Right atrium auricular region (tissue), 2 donors: ENCODE results near the gene ACSL3. TPM values are rescaled to one million over a fixed set of nuclear protein-coding genes. Genes with fewer than 3 reads are reported as not detected.

ENCODE experiments used
- DNase-seq: peaks from one replicate; pipeline ENCODE4 v3.0.0-alpha.2; 2019; ENCODE audit warnings: low spot score
- H3K27ac ChIP-seq, 2 donors: fragments of 200-600 bp; sonication (generic); 1 replicate in 1 of 2; 2 replicates in 1 of 2; pipeline ENCODE4 v1.5.1; 2016 to 2019
- H3K27me3 ChIP-seq, 2 donors: fragments of 200-600 bp; sonication (generic); one replicate each; pipeline versions ENCODE4 v1.5.1 to v1.6.0; 2017 to 2019
- H3K36me3 ChIP-seq: fragments of 200-600 bp; sonication (generic); one replicate; pipeline ENCODE4 v1.5.1; 2016
- H3K4me1 ChIP-seq, 2 donors: fragments of 200-600 bp; sonication (generic); one replicate each; pipeline versions ENCODE4 v1.5.1 to v1.6.0; 2017 to 2019
- H3K4me3 ChIP-seq, 2 donors: fragments of 200-600 bp; sonication (generic); 1 replicate in 1 of 2; 2 replicates in 1 of 2; pipeline ENCODE4 v1.5.1; 2017 to 2019; ENCODE audit warnings: mild to moderate bottlenecking in 1 of 2, moderate library complexity in 1 of 2
- H3K9me3 ChIP-seq, 2 donors: fragments of 200-600 bp; sonication (generic); one replicate each; pipeline ENCODE4 v1.5.1; 2019
- total RNA-seq, 2 donors: library from RNA; depleted of rRNA; stranded (reverse); fragments of >200 nt; gene quantifications; one replicate each; pipeline ENCODE4 v1.1.0, GENCODE V29; 2016
- TF ChIP-seq, protein P1 (sequence below), 2 donors: fragments of 200-600 bp; sonication (generic); IDR thresholded peaks; one replicate each; pipeline ENCODE4 v1.5.1; 2019; ENCODE audit warnings: antibody characterized with exemption in 2 of 2

ACSL3 gene
- total RNA-seq, 2 donors from 2014 or later, result 29.0 to 35.7 TPM

GRCh38 chr2:222825031-222825430 lies 35.8 kb upstream of the ACSL3 start:
- TF ChIP-seq, protein P1, sequence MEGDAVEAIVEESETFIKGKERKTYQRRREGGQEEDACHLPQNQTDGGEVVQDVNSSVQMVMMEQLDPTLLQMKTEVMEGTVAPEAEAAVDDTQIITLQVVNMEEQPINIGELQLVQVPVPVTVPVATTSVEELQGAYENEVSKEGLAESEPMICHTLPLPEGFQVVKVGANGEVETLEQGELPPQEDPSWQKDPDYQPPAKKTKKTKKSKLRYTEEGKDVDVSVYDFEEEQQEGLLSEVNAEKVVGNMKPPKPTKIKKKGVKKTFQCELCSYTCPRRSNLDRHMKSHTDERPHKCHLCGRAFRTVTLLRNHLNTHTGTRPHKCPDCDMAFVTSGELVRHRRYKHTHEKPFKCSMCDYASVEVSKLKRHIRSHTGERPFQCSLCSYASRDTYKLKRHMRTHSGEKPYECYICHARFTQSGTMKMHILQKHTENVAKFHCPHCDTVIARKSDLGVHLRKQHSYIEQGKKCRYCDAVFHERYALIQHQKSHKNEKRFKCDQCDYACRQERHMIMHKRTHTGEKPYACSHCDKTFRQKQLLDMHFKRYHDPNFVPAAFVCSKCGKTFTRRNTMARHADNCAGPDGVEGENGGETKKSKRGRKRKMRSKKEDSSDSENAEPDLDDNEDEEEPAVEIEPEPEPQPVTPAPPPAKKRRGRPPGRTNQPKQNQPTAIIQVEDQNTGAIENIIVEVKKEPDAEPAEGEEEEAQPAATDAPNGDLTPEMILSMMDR (IDR thresholded peaks at IDR 0.05), result no peak
- H3K9me3 ChIP-seq, result no peaks in the 10 kb centered on the region
- H3K4me3 ChIP-seq, result no peak overlapping the region

GRCh38 chr2:222827417-222827816 lies 33.4 kb upstream of the ACSL3 start:
- Histone ChIP-seq H3K9me3 (no peaks in the 10 kb centered on the region), H3K4me3 (no peak overlapping the region), H3K27ac (no peak overlapping the region), H3K27me3 (no peaks in the 10 kb centered on the region), H3K4me1 (no peaks in the 10 kb centered on the region), H3K36me3 (no peaks in the 10 kb centered on the region)
- TF ChIP-seq, protein P1 (IDR thresholded peaks at IDR 0.05), result no peak
- DNase-seq, result no peak

More at GRCh38 chr2:222825031-222825430, 35.8 kb upstream of the ACSL3 start:
- no peaks in the 10 kb centered on the region for H3K4me1 ChIP-seq
- H3K36me3 ChIP-seq, result no peaks in the 10 kb centered on the region
- H3K27ac ChIP-seq, result no peak overlapping the region
- no peak for DNase-seq
- H3K27me3 ChIP-seq, result no peaks in the 10 kb centered on the region

GRCh38 chr2:222828572-222828971 lies 32.3 kb upstream of the ACSL3 start:
- H3K27me3 ChIP-seq, result no peaks in the 10 kb centered on the region
- no peak overlapping the region for H3K4me3 ChIP-seq
- TF ChIP-seq, protein P1 (IDR thresholded peaks at IDR 0.05), result no peak
- no peaks in the 10 kb centered on the region for H3K36me3 ChIP-seq
- DNase-seq, result no peak
- no peaks in the 10 kb centered on the region for H3K4me1 ChIP-seq
- no peaks in the 10 kb centered on the region for H3K9me3 ChIP-seq
- no peak overlapping the region for H3K27ac ChIP-seq

DNA sequence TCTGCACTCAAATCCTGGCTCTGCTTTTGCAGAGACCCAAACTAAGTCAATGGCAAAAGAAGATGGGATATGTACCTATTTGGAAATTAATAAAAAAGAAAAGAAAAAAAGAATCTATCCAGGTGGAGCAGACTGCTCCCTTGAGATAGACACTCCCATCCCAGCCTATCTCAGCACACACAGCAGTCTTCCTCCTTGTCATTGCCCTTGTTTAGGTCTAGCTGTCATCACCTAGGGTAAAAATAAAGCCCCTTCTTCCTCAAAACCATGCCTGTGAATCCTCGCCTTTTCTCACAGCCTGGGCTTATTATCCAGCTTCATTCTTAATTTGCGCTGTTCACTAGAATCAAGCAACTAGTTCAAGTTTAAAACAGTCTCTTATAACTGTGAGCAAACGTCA lies 30.7 kb upstream of the ACSL3 start:
- Histone ChIP-seq H3K4me1 (no peaks in the 10 kb centered on the region), H3K27me3 (no peaks in the 10 kb centered on the region), H3K36me3 (no peaks in the 10 kb centered on the region), H3K4me3 (no peak overlapping the region), H3K27ac (no peak overlapping the region), H3K9me3 (no peaks in the 10 kb centered on the region)
- TF ChIP-seq, protein P1 (IDR thresholded peaks at IDR 0.05), result no peak
- DNase-seq, result no peak

DNA sequence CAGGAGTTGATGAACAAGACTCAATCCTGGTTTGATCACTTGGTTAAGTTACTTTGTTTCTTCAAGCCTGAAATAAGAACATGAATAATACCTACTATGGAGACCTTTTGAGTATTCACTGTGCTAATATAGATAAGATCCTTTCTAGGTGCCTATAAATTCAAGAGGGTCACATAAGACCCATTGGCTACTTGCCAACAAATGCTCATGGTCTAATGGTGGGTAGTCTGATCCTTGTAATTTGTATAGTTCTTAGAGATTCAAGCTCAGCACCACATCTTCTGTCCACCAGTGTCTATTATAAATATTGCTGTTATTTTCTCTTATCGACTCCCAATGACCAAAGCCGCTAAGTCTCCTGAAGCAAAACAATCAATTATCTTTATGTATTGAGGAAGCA lies 27.4 kb upstream of the ACSL3 start:
- Histone ChIP-seq H3K4me1 (no peaks in the 10 kb centered on the region), H3K27ac (no peak overlapping the region), H3K4me3 (no peak overlapping the region), H3K36me3 (no peaks in the 10 kb centered on the region), H3K9me3 (no peaks in the 10 kb centered on the region), H3K27me3 (no peaks in the 10 kb centered on the region)
- TF ChIP-seq, protein P1 (IDR thresholded peaks at IDR 0.05), result no peak
- DNase-seq, result no peak

GRCh38 chr2:222835143-222835822 lies 25.6 kb upstream of the ACSL3 start:
- TF ChIP-seq, protein P1 (IDR thresholded peaks at IDR 0.05), result no peak
- H3K4me3 ChIP-seq, result no peak overlapping the region

More at GRCh38 chr2:222835143-222835822, 25.6 kb upstream of the ACSL3 start:
- Histone ChIP-seq H3K9me3 (no peaks in the 10 kb centered on the region), H3K27ac (no peak overlapping the region), H3K4me1 (no peaks in the 10 kb centered on the region), H3K36me3 (no peaks in the 10 kb centered on the region), H3K27me3 (no peaks in the 10 kb centered on the region)
- no peak for DNase-seq
